ENCODE results near the gene MYLK.
"Not testable (repeated sequence)": the region's sequence is repeated elsewhere in the genome, so short reads cannot be mapped to it uniquely, and the experiment has no call there.

The MYLK gene

DNA sequence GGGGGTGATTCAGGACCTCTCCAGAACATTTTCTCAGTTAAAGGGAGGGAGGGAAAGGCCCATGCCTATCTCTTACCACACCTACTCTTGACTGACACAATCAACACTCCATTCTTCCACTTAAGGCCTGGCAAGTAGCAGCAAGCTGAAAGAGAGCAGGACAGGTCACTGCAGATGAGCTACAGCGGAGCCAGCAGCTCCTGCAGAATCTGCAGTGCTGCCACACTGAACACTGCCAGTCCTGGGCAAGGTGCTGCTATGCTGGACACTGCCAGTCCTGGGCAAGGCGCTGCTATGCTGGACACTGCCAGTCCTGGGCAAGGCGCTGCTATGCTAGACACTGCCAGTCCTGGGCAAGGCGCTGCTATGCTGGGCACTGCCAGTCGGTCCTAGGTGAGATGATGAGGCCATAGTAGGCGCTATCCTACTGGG is 143.7 kb downstream of the MYLK start:
- DNase-seq (ENCODE audit: low spot score) = no peak
- TF ChIP-seq, protein P1, sequence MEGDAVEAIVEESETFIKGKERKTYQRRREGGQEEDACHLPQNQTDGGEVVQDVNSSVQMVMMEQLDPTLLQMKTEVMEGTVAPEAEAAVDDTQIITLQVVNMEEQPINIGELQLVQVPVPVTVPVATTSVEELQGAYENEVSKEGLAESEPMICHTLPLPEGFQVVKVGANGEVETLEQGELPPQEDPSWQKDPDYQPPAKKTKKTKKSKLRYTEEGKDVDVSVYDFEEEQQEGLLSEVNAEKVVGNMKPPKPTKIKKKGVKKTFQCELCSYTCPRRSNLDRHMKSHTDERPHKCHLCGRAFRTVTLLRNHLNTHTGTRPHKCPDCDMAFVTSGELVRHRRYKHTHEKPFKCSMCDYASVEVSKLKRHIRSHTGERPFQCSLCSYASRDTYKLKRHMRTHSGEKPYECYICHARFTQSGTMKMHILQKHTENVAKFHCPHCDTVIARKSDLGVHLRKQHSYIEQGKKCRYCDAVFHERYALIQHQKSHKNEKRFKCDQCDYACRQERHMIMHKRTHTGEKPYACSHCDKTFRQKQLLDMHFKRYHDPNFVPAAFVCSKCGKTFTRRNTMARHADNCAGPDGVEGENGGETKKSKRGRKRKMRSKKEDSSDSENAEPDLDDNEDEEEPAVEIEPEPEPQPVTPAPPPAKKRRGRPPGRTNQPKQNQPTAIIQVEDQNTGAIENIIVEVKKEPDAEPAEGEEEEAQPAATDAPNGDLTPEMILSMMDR (IDR thresholded peaks at IDR 0.05; ENCODE audit: extremely low read depth, insufficient read depth, missing control alignments) = no peak
- in situ Hi-C loops (cut with MboI; ENCODE audit: low pct_unique_long_range_greater_than_20kb, low sequenced_read_pairs, unreplicated experiment) = no loop called here

DNA sequence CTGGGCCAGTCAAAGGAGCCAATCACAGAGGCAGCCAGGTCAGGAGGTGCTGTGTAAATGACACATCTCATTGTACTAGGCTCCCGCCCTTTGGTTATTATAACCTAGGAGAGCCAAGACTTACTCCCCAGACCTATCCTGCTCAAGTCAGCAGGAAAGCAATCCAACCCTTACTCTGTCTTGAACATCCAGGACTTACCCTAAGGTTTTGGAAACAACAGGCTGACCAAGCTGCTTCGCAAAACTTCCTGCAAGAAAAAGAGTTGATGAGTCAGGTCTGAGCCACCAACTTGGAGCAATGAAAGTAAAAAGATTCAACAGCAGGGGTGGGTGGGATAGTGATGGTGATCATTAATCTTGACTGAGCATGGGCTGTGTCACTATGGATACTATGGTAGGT is 144.4 kb downstream of the MYLK start:
- in situ Hi-C loops (cut with MboI; ENCODE audit: low pct_unique_long_range_greater_than_20kb, low sequenced_read_pairs, unreplicated experiment) = no loop called here
- TF ChIP-seq, protein P1 (IDR thresholded peaks at IDR 0.05; ENCODE audit: extremely low read depth, insufficient read depth, missing control alignments) = no peak
- DNase-seq (ENCODE audit: low spot score) = no peak

DNA sequence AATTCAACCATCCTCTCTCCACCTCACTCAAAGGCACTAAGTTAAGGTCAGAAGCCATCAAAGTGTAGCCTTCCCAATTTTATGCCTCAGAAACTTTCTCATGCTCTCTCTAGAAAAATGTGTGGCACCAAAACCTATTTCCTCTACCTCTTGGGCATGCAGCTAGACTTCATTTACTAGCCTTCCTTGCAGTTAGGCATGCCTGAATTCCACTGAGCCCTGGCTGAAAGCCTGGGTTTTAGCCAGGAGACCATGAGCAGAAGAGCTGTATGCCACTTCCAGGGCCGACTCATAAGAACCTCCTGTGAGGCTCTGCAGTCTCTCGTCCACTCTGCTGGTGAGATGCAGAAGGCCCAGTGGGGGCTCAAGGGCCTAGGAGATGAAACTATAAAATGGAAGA is 145.0 kb downstream of the MYLK start:
- in situ Hi-C loops (cut with MboI; ENCODE audit: low pct_unique_long_range_greater_than_20kb, low sequenced_read_pairs, unreplicated experiment) = no loop called here
- TF ChIP-seq, protein P1 (IDR thresholded peaks at IDR 0.05; ENCODE audit: extremely low read depth, insufficient read depth, missing control alignments) = no peak
- no peak for DNase-seq (ENCODE audit: low spot score)

DNA sequence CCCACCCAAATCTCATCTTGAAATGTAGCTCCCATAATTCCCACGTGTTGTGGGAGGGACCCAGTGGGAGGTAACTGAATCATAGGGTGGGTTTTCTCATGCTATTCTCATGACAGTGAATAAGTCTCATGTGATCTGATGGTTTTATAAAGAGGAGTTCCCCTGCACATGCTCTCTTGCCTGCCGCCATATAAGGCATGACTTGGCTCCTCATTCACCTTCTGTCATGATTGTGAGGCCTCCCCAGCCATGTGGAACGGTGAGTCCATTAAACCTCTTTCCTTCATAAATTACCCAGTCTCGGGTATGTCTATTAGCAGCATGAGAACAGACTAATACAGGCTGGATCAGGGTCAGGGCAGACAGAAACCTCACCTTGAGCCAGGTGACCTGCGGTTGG is 145.6 kb downstream of the MYLK start:
- in situ Hi-C loops (cut with MboI; ENCODE audit: low pct_unique_long_range_greater_than_20kb, low sequenced_read_pairs, unreplicated experiment) = not testable (repeated sequence)

DNA sequence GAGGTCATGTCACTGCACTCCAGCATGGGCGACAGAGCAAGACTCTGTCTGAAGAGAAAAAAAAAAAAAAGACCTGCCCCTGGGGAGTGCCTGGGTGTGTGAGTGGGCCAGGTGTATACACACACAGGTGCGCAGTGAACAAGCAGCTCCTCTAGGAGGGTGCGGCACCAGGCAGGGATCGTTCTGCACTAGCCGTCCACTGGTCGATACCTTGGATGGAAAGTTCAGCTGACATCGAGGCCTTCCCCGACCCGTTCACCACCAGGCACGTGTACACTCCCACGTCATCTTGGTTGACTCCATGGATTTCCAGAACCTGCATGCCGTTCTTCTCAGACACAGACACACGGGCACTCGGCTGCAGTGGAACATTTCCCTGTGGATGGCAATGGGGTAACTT is 147.0 kb downstream of the MYLK start:
- TF ChIP-seq, protein P1 (IDR thresholded peaks at IDR 0.05; ENCODE audit: extremely low read depth, insufficient read depth, missing control alignments) = no peak
- in situ Hi-C loops (cut with MboI; ENCODE audit: low pct_unique_long_range_greater_than_20kb, low sequenced_read_pairs, unreplicated experiment) = no loop called here
- no peak for DNase-seq (ENCODE audit: low spot score)

More for the DNA sequence above, 145.6 kb downstream of the MYLK start:
- not testable (repeated sequence) for DNase-seq (ENCODE audit: low spot score)

DNA sequence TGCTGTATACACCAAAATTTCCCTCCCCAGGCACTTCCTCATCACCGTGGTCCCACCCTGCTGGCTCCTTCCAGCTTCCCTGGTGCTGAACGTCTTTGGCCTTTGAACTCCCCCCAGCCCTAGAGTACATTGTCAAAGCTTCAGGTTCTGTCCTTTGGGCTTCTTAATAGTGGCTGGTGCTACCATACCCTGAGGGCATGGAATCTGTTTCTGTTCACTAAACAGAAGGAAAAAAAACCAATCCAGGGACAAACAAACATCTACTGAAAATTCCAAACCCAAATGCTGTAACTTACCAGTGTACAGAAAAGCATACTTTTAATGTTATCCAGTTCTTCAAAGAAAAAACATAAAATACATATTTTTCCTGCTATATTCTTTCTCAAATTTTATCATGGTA is 148.7 kb downstream of the MYLK start:
- in situ Hi-C loops (cut with MboI; ENCODE audit: low pct_unique_long_range_greater_than_20kb, low sequenced_read_pairs, unreplicated experiment) = no loop called here
- no peak for DNase-seq (ENCODE audit: low spot score)
- TF ChIP-seq, protein P1 (IDR thresholded peaks at IDR 0.05; ENCODE audit: extremely low read depth, insufficient read depth, missing control alignments) = no peak

DNA sequence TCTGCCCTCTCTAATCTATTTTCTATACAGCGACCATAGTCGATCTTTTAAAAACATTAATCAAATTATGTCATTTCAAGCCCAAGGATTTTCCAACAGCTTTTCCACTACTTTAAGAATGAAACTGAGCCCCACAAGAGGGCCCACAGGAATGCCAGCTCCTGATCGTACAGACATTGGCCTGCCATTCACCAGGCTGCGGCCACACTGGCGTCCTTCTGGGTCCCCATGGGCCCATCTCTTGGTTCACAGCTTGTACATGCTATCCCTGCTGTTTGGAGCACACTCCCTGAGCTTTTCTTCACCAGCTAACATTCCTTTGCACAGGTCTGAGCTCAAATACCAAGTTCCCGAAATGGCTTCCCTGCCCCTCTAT is 149.6 kb downstream of the MYLK start:
- TF ChIP-seq, protein P1 (IDR thresholded peaks at IDR 0.05; ENCODE audit: extremely low read depth, insufficient read depth, missing control alignments) = no peak
- in situ Hi-C loops (cut with MboI; ENCODE audit: low pct_unique_long_range_greater_than_20kb, low sequenced_read_pairs, unreplicated experiment) = no loop called here
- DNase-seq (ENCODE audit: low spot score) = no peak

All from GM13977 (cell line).